Sciatic nerve (tissue), 2 donors: ENCODE measurements around the gene CHPT1. TPM values are rescaled to one million over a fixed set of nuclear protein-coding genes. Genes with fewer than 3 reads are reported as not detected.
"Not testable (repeated sequence)": the region's sequence is repeated elsewhere in the genome, so short reads cannot be mapped to it uniquely, and the experiment has no call there.

Experiments
- ATAC-seq: fragments of 200-7000 bp; cut with Tn5 transposase; one replicate; pipeline ENCODE4 v1.9.1; 2020; ENCODE audit warnings: mild to moderate bottlenecking, moderate library complexity
- DNase-seq: peaks from one replicate; pipeline ENCODE4 v3.0.0-alpha.2; 2020; ENCODE audit warnings: low spot score
- intact Hi-C: fragments of 100-400 bp; cut with DNase I; formaldehyde crosslinking; loops from one replicate; pipeline ENCODE4 v1.14.2; 2022
- total RNA-seq: library from RNA; stranded (reverse); fragmentation: NEBNext Ultra II Directional; extraction: Animal tissue kit (Norgen Biotek cat#: 25700); gene quantifications from one replicate; pipeline ENCODE4 v1.2.1, GENCODE V29; 2021
- donor health status: DM: no; HTN: no; CAD: no.
- donor health status: DM: no; HTN: no; CAD: no.

Gene CHPT1
- 66.3 TPM for total RNA-seq

DNA sequence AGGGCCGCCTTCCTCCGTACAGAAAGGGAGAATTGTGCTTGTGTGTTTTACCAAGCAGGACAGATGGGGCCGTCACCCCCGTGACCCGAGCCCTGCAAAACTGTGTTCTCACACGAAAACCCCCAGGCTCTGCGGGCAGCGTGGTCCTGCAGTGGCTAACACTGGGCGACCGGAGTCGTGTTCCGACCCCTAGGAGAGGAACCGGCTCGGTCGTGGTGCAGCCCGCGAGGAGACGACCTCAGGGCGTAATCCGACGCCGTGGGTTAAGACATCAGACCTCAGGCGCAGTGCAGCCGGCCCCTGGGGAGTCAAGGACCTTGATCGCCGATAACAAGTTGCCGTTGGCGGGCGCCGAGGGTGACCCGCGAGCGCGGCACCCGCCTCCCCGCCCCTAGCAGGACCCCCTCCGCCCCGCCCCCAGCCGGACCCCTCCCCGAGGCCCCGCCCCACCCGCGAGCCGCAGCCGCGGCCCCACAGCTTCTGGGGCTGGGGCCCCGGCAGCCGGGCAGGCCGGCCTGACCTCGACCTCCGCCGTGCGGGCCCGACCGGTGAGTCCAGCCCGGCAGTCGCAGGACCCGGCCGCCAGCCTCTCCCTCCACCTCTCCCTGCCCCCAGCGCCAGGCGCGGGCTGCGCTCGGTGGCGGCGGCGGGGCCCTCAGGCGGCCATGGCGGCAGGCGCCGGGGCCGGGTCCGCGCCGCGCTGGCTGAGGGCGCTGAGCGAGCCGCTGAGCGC lies at the start of gene CHPT1:
Gene CHPT1, plus strand, starts transcription at position 444 of the 733 bp plus-strand sequence. Its CDS starts 222 bp downstream, at position 666.
- peak; percentile 81 for ATAC-seq
- intact Hi-C loops = no loop called here

DNA sequence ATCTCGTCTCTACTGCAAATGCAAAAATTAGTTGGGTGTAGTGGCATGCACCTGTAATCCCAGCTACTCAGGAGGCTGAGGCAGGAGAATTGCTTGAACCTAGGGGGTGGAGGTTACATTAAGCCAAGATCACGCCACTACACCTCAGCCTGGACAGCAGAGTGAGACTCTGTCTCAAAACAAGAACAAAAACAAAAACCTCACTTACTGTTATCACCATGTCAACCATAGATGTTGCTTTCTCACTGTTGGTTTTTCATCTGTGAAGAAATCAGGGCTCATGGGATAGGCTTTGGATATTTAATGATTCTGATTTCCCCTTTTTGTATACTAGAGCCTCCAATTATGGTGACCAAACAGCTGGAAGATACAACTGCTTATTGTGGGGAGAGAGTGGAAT lies 49.7 kb upstream of the CHPT1 start:
- intact Hi-C loops = no loop called here

More for the DNA sequence above, at the start of gene CHPT1:
- DNase-seq = peak; percentile 79

DNA sequence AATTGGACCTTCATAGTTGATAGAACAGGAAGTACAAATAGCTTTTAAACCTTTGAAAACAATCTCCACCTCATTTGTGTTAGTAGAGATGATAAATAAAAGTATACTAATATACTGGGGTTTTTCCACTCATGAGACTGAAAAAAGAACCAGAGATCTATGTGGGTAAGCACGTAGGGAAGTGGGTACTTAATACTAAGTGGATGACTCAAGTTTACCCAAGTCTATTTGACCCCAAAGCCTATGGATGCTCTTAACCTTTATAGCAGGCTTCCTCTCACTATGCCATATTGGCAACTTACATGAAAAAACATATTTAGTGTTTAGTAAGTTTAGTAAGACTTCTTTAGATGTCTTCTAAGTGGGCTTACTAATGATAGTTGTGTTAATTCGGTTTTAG lies 49.2 kb upstream of the CHPT1 start:
- intact Hi-C loops = no loop called here
- DNase-seq = no peak
- no peak for ATAC-seq

More for the DNA sequence above, 49.7 kb upstream of the CHPT1 start:
- ATAC-seq (no peak), DNase-seq (no peak)

DNA sequence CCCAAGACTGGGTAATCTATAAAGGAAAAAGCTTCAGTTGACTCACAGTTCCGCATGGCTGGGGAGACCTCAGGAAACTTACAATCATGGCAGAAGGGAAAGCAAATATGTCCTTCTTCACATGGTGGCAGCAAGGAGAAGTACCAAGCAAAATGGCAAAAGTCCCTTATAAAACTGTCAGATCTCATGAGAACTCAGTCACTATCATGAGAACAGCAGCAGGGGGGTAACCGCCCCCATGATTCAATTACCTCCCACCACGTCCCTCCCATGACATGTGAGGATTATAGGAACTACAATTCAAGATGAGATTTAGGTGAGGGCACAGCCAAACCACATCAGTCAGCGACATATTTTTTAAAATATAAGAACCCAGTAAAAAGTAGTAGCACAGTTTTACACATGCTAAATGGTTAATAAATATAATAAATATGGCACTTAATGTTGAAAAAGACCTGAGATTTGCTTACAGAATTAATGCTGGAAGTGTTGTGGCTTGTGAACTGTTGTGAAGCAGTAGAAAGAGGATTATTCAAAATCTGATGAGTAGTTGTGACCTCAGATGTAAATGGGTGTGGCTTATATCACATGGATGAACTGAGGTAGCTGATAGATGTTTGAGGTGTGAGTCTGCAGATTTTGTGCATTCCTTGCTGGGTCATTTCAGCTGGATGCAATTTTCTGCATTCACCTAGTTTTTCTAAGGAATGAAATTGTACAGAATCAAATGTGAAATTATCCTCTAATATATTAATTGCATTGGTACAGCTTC lies 46.9 kb upstream of the CHPT1 start:
- ATAC-seq (no peak), DNase-seq (no peak)
- intact Hi-C loops = no loop called here

DNA sequence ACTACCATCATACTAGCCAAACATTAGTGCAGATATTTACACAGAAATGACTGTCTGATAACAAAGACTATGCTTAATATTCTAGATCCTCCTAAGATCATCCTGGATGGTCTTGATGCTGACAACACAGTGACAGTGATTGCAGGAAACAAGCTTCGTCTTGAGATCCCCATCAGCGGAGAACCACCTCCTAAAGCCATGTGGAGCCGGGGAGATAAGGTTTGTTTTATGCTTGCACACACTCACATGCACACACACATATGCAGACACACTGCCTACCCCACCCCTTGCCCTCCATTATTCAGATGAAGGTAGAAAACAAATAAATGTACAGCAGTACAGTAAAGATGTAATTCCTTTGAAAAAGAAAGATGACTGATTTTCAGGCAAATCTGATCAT lies 44.4 kb upstream of the CHPT1 start:
- intact Hi-C loops = no loop called here
- DNase-seq (no peak), ATAC-seq (no peak)

DNA sequence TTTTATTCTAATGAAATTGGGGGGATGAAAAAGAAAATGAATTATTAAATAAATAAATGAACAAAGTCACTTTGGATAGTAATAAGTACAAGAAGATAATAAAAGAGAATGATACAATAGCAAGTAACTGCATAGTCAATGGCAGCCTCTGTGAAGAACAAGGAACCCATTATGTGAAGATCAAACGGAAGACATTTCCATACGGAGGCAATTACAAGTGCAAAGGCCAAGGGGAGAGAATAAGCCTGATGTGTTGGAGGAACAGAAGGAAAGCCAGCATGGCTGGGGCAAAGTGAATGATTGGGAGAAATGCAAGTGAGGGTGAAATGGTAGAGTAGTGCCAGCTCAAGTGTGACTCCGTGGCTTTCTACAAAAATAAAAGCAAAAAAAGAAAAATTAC lies 43.9 kb upstream of the CHPT1 start:
- no peak for DNase-seq
- ATAC-seq = peak; percentile 68
- intact Hi-C loops = no loop called here

DNA sequence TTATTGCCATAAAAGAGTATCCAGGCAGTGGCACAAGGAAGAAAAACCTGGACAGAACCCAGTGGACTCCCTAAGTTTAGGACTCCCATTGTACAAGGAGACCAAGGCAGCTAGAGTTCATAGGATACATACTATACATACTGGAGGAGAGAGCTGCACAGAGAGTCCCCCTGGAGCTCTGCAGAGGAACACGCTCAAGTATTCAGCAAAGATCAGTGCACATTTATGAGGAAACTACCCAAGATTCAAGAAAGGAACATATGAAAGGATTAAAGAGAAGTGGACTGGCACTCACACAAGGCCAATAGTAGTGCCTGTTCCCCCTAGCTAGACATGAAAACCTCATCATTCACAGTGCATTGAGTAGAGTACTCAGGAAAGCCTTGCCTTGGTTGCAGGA lies 43.0 kb upstream of the CHPT1 start:
- no peak for DNase-seq
- ATAC-seq = no peak
- intact Hi-C loops = no loop called here

DNA sequence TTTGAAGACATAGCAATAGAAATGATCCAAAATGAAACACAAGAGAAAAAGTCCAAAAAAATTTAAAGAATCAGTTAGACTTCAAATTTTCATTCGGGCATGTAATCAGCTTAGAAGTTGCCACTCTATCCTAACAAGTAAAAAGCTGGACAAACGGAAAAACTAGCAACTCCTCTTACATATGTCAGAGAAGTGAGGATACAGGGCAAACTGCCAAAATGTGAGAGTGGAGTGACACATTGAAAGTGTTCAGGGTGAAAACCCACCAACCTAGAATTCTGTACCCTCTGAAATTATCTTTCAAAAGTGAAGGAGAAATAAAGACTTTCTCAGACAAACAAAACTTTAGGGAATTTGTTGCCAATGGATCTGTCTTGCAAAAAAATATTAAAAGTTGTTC lies 42.0 kb upstream of the CHPT1 start:
- intact Hi-C loops = no loop called here
- no peak for ATAC-seq

DNA sequence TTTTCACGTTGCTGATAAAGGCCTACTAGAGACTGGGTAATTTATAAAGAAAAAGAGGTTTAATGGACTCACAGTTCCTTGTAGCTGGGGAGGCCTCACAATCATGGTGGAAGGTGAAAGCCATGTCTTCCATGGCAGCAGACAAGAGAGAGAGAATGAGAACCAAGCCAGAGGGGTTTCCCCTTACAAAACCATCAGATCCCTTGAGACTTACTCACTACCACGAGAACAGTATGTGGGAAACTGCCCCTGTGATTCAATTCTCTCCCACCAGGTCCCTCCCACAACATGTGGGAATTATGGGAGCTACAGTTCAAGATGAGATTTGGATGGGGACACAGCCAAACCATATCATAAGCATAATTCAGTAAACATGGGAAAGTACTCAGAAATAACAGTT lies 36.8 kb upstream of the CHPT1 start:
- intact Hi-C loops, ATAC-seq, DNase-seq: not testable (repeated sequence)

More for the DNA sequence above, 42.0 kb upstream of the CHPT1 start:
- DNase-seq = no peak

DNA sequence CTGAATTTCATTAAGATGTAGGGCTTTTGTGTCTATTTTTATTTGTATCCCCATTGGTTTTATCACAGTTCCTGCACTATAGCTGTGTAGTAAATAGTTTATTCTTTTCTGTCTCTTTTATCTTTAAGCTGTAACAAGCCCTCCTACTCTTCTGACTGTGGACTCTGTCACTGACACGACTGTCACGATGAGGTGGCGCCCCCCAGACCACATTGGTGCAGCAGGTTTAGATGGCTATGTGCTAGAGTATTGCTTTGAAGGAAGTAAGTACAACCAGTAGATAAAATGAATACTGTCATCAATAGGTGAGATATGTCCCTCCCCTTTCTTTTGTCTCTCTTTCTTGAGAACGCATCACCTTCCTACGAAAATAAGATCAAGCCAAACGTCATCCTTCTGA lies 34.1 kb upstream of the CHPT1 start:
- intact Hi-C loops = no loop called here
- DNase-seq = no peak

DNA sequence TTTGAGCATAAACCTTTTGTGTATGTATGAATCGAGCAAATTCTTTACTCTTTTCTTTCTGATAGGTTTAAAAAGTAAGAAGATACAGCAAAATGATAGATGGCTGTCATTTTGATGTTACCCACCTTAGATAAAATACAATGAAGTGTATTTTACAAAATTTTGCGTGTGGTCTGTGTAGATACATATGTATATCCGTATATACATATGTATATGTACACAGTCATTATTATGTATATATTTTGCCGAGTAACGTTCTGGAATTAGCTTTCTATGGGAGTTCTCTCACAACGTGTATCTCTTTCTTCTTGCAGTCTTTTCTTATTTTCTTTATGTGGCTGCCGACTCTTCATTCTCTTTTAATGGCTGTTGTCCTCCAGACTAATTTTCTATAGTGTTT lies 32.4 kb upstream of the CHPT1 start:
- intact Hi-C loops = no loop called here
- no peak for DNase-seq
- no peak for ATAC-seq

More for the DNA sequence above, 34.1 kb upstream of the CHPT1 start:
- ATAC-seq = no peak

DNA sequence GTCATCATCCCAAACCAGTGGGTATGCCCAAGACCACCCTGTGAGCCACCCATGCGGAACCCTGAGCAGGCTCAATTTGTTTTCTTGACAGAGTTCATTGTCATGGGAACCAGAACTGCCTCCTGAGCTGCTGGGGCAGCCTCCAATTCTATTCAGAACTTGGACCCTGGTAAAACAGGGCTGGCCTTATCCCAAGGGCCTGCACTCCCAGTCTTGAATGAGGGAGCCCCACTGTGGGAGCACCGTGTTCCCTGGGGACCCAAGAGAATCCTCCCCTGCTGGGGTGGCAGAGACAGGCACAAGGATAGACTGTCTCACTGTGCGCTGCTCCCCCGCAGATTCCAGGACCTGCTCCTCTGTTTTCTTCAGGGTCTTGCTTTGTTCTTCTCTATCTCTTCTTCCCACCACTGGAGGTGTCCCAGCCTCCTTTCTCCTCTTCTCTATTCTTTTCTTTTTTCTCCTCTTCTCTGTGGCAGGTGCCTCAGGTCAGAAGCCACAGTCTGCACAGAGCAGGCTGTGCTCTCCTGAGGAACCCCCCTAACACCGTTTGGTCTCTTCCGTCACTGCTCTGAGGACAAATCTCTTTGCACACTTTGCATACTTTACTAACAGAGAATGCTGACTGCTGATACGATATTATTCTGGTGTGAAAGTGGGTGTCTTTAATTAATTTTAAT lies 31.2 kb upstream of the CHPT1 start:
- ATAC-seq (no peak), DNase-seq (no peak)
- intact Hi-C loops = no loop called here

DNA sequence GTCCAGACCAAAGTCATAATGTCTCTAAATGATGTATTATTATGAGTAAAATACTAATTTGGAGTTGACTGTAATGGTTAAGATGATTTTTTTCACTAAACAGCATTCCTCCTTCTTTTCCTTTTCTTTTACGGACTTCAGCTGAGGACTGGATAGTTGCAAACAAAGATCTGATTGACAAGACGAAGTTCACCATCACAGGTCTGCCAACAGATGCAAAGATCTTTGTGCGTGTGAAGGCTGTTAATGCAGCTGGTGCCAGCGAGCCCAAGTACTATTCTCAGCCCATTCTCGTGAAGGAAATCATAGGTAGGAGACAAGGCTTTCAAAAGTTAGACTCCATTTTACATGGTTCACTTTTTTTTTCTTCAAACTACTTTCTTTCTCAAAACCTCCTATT lies 29.8 kb upstream of the CHPT1 start:
- ATAC-seq (no peak), DNase-seq (no peak)
- intact Hi-C loops = no loop called here

DNA sequence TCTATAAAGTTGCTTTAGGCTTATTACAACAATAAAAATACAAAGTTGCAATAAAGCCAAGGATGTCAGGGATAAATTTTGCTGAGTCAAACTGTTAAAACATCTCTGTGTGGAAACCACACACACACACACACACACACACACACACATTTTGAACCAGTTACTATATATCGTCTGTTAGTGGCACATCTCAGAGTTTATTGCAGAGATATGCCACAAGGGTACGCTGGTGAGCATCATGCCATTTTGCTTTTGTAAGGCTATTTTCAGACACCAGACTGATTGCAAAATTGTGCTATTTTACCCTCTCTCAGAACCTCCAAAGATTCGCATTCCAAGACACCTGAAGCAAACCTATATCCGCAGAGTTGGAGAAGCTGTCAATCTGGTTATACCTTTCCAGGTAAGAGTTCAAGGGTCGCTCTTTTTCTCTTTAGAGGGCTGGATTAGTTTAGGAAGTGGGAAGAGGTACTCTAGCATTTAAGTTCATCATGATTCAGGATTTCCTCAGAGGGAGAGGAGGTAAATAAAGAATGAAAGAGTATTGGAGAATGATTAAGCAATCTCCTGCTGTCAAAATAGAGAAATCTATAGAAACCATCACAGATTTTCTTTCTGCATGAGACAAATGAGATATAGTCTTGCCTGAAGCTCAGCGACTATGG lies 27.3 kb upstream of the CHPT1 start:
- intact Hi-C loops = no loop called here
- DNase-seq = peak; percentile 61
- peak; percentile 75 for ATAC-seq

DNA sequence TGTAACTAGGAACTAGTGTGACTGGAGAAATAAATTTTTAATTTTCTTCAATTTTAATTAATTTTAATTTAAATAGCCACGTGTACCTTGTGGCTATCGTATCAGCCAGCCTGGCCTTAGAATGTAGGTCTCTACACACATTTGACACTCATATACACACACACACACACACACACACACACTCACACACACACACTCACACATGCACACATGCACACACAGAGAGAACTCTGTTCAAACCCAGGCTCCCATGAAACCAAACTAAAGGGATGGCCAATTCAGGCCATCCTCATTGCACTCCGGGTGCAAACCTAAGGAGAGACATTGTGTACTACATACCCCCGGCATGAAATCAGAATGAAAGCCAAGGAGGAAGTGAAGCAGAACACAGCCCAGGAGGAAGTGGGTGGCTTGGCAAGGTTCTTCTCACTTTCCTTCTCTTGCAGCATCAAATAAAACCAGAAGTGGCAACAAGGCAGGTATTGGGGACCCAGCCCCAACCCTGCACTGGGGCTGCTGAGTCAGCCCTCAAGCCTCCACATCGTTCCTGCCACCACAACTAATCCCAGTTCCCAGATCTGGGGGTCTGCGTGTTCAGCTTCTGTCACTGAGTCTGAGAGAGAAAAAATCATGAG lies 26.2 kb upstream of the CHPT1 start:
- intact Hi-C loops = no loop called here
- no peak for DNase-seq
- peak; percentile 76 for ATAC-seq

DNA sequence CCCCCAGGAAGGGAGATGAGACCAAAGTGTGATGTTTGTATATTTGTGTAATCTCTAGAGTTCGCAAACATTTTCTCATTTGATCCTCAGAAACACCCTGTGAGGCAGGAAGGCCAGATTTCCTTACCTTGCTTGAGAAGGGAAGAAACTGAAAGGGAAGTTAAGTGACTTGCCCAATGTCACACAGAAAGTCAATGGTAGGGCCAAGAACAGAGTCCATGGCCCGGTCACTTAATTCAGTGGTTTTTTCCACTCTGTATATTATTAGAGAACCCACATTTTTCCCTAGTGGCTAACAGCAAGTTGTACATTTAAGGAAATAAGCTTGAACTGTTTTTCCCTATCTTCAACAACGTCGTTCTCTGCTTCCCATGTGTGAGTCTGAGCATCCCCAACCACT lies 25.6 kb upstream of the CHPT1 start:
- ATAC-seq = no peak
- intact Hi-C loops = no loop called here
- no peak for DNase-seq

DNA sequence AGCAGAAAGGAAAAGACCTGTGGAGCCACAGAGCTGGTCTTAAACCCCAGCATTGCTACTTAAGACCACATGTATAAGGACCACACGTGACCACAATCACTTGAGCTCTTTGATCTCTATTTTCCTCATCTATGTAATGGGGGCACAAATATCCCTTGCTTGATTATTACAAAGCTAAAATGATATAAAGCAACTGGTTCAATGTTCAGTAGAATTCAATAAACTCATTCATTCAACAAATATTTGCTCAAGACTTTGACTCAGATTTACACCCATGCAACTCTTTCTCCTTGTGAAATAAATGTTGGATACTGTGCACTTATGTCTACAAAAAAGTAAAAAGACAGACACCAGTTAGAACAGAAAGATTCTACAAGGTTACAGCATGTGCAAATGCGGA lies 21.9 kb upstream of the CHPT1 start:
- DNase-seq = no peak
- intact Hi-C loops = no loop called here
- ATAC-seq = no peak

DNA sequence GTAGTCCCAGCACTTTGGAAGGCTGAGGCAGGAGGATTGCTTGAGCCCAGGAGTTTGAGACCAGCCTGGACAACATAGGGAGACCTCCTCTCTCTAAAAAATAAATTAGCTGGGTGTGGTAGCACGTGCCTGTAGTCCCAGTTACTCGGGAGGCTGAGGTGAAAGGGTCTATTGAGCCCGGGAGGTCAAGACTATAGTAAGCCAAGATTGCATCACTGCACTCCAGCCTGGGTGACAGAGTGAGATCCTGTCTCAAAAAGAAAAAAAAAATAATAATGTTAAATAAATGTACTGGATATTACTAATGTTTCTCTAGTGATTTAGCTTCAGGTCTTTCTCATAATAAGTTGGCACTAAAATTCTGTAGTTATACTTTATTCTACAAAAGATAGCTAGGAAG lies 20.9 kb upstream of the CHPT1 start:
- DNase-seq, ATAC-seq, intact Hi-C loops: not testable (repeated sequence)

DNA sequence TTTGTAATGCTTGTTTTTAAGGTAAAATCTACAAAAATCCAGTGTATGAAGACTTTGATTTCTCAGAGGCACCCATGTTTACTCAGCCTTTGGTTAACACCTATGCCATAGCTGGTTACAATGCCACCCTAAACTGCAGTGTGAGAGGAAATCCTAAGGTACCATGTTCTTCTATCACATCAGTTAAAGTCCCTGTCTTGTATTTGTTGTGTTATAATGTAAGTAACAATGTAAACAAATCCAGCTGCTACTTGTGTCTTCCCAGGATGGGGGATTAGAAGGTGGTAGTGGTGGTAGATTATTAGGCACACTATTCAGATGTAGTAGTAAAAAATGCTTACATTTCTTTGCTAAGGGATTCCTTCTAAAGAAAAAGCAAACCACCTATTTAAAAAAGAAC lies 19.4 kb upstream of the CHPT1 start:
- intact Hi-C loops = no loop called here

More for the DNA sequence above, 19.4 kb upstream of the CHPT1 start:
- DNase-seq (no peak), ATAC-seq (no peak)
